GM15510 (cell line): ENCODE data around the gene MT1E.

Experiments used
- POLR2A ChIP-seq: IDR thresholded peaks from 3 replicates; pipeline ENCODE4 v1.6.1; 2011; ENCODE audit warnings: borderline replicate concordance; ENCODE audit not compliant: insufficient read length; ENCODE audit errors: extremely low read depth

MT1E gene

GRCh38 chr16:56613706-56614105 lies 11.9 kb upstream of the MT1E start:
- no peak for TF ChIP-seq POLR2A

GRCh38 chr16:56614549-56614991 lies 11.0 kb upstream of the MT1E start:
- TF ChIP-seq POLR2A = no peak

GRCh38 chr16:56615353-56615752 lies 10.2 kb upstream of the MT1E start:
- no peak for TF ChIP-seq POLR2A

GRCh38 chr16:56616608-56617211 lies 8.9 kb upstream of the MT1E start:
- TF ChIP-seq POLR2A = no peak

GRCh38 chr16:56617212-56618085 lies 8.1 kb upstream of the MT1E start:
- no peak for TF ChIP-seq POLR2A

- TF ChIP-seq POLR2A = no peak
These were observed 7.4 kb upstream of the MT1E start for GRCh38 chr16:56618138-56618537.

- no peak for TF ChIP-seq POLR2A
These were observed 5.2 kb upstream of the MT1E start for GRCh38 chr16:56620339-56620897.

GRCh38 chr16:56623637-56624036 lies 1.9 kb upstream of the MT1E start:
- no peak for TF ChIP-seq POLR2A

GRCh38 chr16:56625943-56626654 lies 518 bp downstream of the MT1E start:
- TF ChIP-seq POLR2A = no peak

- TF ChIP-seq POLR2A = no peak
These were observed 1.1 kb downstream of the MT1E start for GRCh38 chr16:56626685-56627084.

GRCh38 chr16:56628486-56629350 lies 3.1 kb downstream of the MT1E start:
- TF ChIP-seq POLR2A = no peak

GRCh38 chr16:56629531-56629930 lies 4.0 kb downstream of the MT1E start:
- TF ChIP-seq POLR2A = no peak

GRCh38 chr16:56630134-56630533 lies 4.6 kb downstream of the MT1E start:
- no peak for TF ChIP-seq POLR2A

- TF ChIP-seq POLR2A = no peak
These were observed 5.6 kb downstream of the MT1E start for GRCh38 chr16:56631197-56631596.
